ENCODE data around the gene VN1R4. TPM values are rescaled to one million over a fixed set of nuclear protein-coding genes. Genes with fewer than 3 reads are reported as not detected.
A peak's percentile ranks its signal among the peaks of the same experiment; 100 is the strongest.
"Not testable (repeated sequence)": the region's sequence is repeated elsewhere in the genome, so short reads cannot be mapped to it uniquely, and the experiment has no call there.

VN1R4 gene
- total RNA-seq (not detected), polyA plus RNA-seq (ENCODE audit: insufficient read length in 2 of 2) (not detected)
- long read RNA-seq, donor 1, result 0 reads
- long read RNA-seq, donor 2, result 0 reads
- long read RNA-seq, donor 3, result 0 reads
- long read RNA-seq, donor 4, result 0 reads

- H3K27ac ChIP-seq (ENCODE audit: low read depth, low read length); H3K9me3 ChIP-seq (ENCODE audit: control insufficient read depth, insufficient read depth, low read length); H3K4me3 ChIP-seq (ENCODE audit: low read depth, low read length); H3K27me3 ChIP-seq (ENCODE audit: control insufficient read depth, insufficient read depth, low read length); H3K4me1 ChIP-seq (ENCODE audit: control insufficient read depth, insufficient read depth, low read length); H3K36me3 ChIP-seq (ENCODE audit: control insufficient read depth, insufficient read depth, low read length); DNase-seq (ENCODE audit: low read depth in 4 of 6, low spot score in 6 of 6): not testable (repeated sequence)
- no CpG with 5 or more reads among the region's 5 CpGs for whole genome bisulfite sequencing (ENCODE audit: insufficient coverage)
These were observed at the start of gene VN1R4 for GRCh38 chr19:53267623-53268022. Gene VN1R4, minus strand, starts transcription at chr19:53267723. Its CDS starts 58 bp downstream, at chr19:53267665.

- no peak overlapping the region for H3K4me3 ChIP-seq (ENCODE audit: low read depth, low read length)
- no peaks in the 10 kb centered on the region for H3K36me3 ChIP-seq (ENCODE audit: control insufficient read depth, insufficient read depth, low read length)
- peaks cover 28% of the 10 kb centered on the region for H3K27me3 ChIP-seq (ENCODE audit: control insufficient read depth, insufficient read depth, low read length)
- no peak overlapping the region for H3K27ac ChIP-seq (ENCODE audit: low read depth, low read length)
- 82% methylated on average over 12 of the region's 12 CpGs for WGBS (ENCODE audit: insufficient coverage)
- H3K4me1 ChIP-seq (ENCODE audit: control insufficient read depth, insufficient read depth, low read length), result peaks cover 7% of the 10 kb centered on the region
- DNase-seq (ENCODE audit: low read depth in 4 of 6, low spot score in 6 of 6), result no peak
- H3K9me3 ChIP-seq (ENCODE audit: control insufficient read depth, insufficient read depth, low read length), result no peaks in the 10 kb centered on the region
These were observed 44.4 kb upstream of the VN1R4 start for GRCh38 chr19:53311897-53312296.

- Histone ChIP-seq H3K27ac (ENCODE audit: low read depth, low read length) (no peak overlapping the region), H3K36me3 (ENCODE audit: control insufficient read depth, insufficient read depth, low read length) (no peaks in the 10 kb centered on the region), H3K4me3 (ENCODE audit: low read depth, low read length) (no peak overlapping the region), H3K4me1 (ENCODE audit: control insufficient read depth, insufficient read depth, low read length) (peaks cover 7% of the 10 kb centered on the region), H3K9me3 (ENCODE audit: control insufficient read depth, insufficient read depth, low read length) (no peaks in the 10 kb centered on the region), H3K27me3 (ENCODE audit: control insufficient read depth, insufficient read depth, low read length) (peaks cover 28% of the 10 kb centered on the region)
- DNase-seq (ENCODE audit: low read depth in 4 of 6, low spot score in 6 of 6), result no peak
- WGBS (ENCODE audit: insufficient coverage), result 62% methylated on average over 6 of the region's 11 CpGs
These were observed 43.5 kb upstream of the VN1R4 start for GRCh38 chr19:53311044-53311443.

- Histone ChIP-seq H3K36me3 (ENCODE audit: control insufficient read depth, insufficient read depth, low read length) (no peaks in the 10 kb centered on the region), H3K9me3 (ENCODE audit: control insufficient read depth, insufficient read depth, low read length) (no peaks in the 10 kb centered on the region), H3K27ac (ENCODE audit: low read depth, low read length) (no peak overlapping the region), H3K4me1 (ENCODE audit: control insufficient read depth, insufficient read depth, low read length) (peaks cover 7% of the 10 kb centered on the region), H3K27me3 (ENCODE audit: control insufficient read depth, insufficient read depth, low read length) (peaks cover 25% of the 10 kb centered on the region), H3K4me3 (ENCODE audit: low read depth, low read length) (no peak overlapping the region)
- 3% methylated on average over 32 of the region's 32 CpGs for WGBS (ENCODE audit: insufficient coverage)
- peak in 2 of 6 donors; percentile 37 to 42 for DNase-seq (ENCODE audit: low read depth in 4 of 6, low spot score in 6 of 6)
These were observed 40.9 kb upstream of the VN1R4 start for GRCh38 chr19:53308339-53308811.

- not testable (repeated sequence) for H3K36me3 ChIP-seq (ENCODE audit: control insufficient read depth, insufficient read depth, low read length); H3K4me1 ChIP-seq (ENCODE audit: control insufficient read depth, insufficient read depth, low read length); DNase-seq (ENCODE audit: low read depth in 4 of 6, low spot score in 6 of 6); H3K9me3 ChIP-seq (ENCODE audit: control insufficient read depth, insufficient read depth, low read length); H3K27ac ChIP-seq (ENCODE audit: low read depth, low read length); H3K4me3 ChIP-seq (ENCODE audit: low read depth, low read length); H3K27me3 ChIP-seq (ENCODE audit: control insufficient read depth, insufficient read depth, low read length)
- WGBS (ENCODE audit: insufficient coverage), result no CpG with 5 or more reads among the region's 8 CpGs
These were observed 33.8 kb upstream of the VN1R4 start for GRCh38 chr19:53301341-53301740.

GRCh38 chr19:53294786-53295441, 27.4 kb upstream of the VN1R4 start:
- no peaks in the 10 kb centered on the region for H3K27me3 ChIP-seq (ENCODE audit: control insufficient read depth, insufficient read depth, low read length)
- peaks cover 2% of the 10 kb centered on the region for H3K9me3 ChIP-seq (ENCODE audit: control insufficient read depth, insufficient read depth, low read length)
- H3K27ac ChIP-seq (ENCODE audit: low read depth, low read length), result no peak overlapping the region
- no peak for DNase-seq (ENCODE audit: low read depth in 4 of 6, low spot score in 6 of 6)
- 85% methylated on average over 2 of the region's 7 CpGs for WGBS (ENCODE audit: insufficient coverage)
- H3K36me3 ChIP-seq (ENCODE audit: control insufficient read depth, insufficient read depth, low read length), result no peaks in the 10 kb centered on the region
- H3K4me3 ChIP-seq (ENCODE audit: low read depth, low read length), result no peak overlapping the region
- H3K4me1 ChIP-seq (ENCODE audit: control insufficient read depth, insufficient read depth, low read length), result no peaks in the 10 kb centered on the region

GRCh38 chr19:53290758-53291549, 23.4 kb upstream of the VN1R4 start:
- no peak overlapping the region for H3K27ac ChIP-seq (ENCODE audit: low read depth, low read length)
- no peaks in the 10 kb centered on the region for H3K36me3 ChIP-seq (ENCODE audit: control insufficient read depth, insufficient read depth, low read length)
- H3K9me3 ChIP-seq (ENCODE audit: control insufficient read depth, insufficient read depth, low read length), result peaks cover 2% of the 10 kb centered on the region
- no peaks in the 10 kb centered on the region for H3K27me3 ChIP-seq (ENCODE audit: control insufficient read depth, insufficient read depth, low read length)
- WGBS (ENCODE audit: insufficient coverage), result 87% methylated on average over 47 of the region's 47 CpGs
- no peak for DNase-seq (ENCODE audit: low read depth in 4 of 6, low spot score in 6 of 6)
- no peak overlapping the region for H3K4me3 ChIP-seq (ENCODE audit: low read depth, low read length)
- H3K4me1 ChIP-seq (ENCODE audit: control insufficient read depth, insufficient read depth, low read length), result no peaks in the 10 kb centered on the region

- Histone ChIP-seq H3K36me3 (ENCODE audit: control insufficient read depth, insufficient read depth, low read length) (no peaks in the 10 kb centered on the region), H3K9me3 (ENCODE audit: control insufficient read depth, insufficient read depth, low read length) (no peaks in the 10 kb centered on the region), H3K27ac (ENCODE audit: low read depth, low read length) (no peak overlapping the region), H3K4me1 (ENCODE audit: control insufficient read depth, insufficient read depth, low read length) (no peaks in the 10 kb centered on the region), H3K27me3 (ENCODE audit: control insufficient read depth, insufficient read depth, low read length) (no peaks in the 10 kb centered on the region), H3K4me3 (ENCODE audit: low read depth, low read length) (no peak overlapping the region)
- no peak for DNase-seq (ENCODE audit: low read depth in 4 of 6, low spot score in 6 of 6)
- 20% methylated on average over 1 of the region's 4 CpGs for WGBS (ENCODE audit: insufficient coverage)
These were observed 17.6 kb upstream of the VN1R4 start for GRCh38 chr19:53285087-53285486.

- not testable (repeated sequence) for DNase-seq (ENCODE audit: low read depth in 4 of 6, low spot score in 6 of 6); H3K27me3 ChIP-seq (ENCODE audit: control insufficient read depth, insufficient read depth, low read length); H3K4me1 ChIP-seq (ENCODE audit: control insufficient read depth, insufficient read depth, low read length); H3K9me3 ChIP-seq (ENCODE audit: control insufficient read depth, insufficient read depth, low read length); H3K27ac ChIP-seq (ENCODE audit: low read depth, low read length); H3K36me3 ChIP-seq (ENCODE audit: control insufficient read depth, insufficient read depth, low read length); H3K4me3 ChIP-seq (ENCODE audit: low read depth, low read length)
- no CpG with 5 or more reads among the region's 8 CpGs for WGBS (ENCODE audit: insufficient coverage)
These were observed 14.4 kb upstream of the VN1R4 start for GRCh38 chr19:53281947-53282346.
